HG02870 (cell line): Measurements from ENCODE around the gene TMEM266.

Experiments used
- ATAC-seq: cut with Tn5 transposase; IDR thresholded peaks from one replicate; pipeline ENCODE4 v1.9.1; 2021; ENCODE audit warnings: mild to moderate bottlenecking, moderate library complexity; ENCODE audit not compliant: unreplicated experiment

The TMEM266 gene

DNA sequence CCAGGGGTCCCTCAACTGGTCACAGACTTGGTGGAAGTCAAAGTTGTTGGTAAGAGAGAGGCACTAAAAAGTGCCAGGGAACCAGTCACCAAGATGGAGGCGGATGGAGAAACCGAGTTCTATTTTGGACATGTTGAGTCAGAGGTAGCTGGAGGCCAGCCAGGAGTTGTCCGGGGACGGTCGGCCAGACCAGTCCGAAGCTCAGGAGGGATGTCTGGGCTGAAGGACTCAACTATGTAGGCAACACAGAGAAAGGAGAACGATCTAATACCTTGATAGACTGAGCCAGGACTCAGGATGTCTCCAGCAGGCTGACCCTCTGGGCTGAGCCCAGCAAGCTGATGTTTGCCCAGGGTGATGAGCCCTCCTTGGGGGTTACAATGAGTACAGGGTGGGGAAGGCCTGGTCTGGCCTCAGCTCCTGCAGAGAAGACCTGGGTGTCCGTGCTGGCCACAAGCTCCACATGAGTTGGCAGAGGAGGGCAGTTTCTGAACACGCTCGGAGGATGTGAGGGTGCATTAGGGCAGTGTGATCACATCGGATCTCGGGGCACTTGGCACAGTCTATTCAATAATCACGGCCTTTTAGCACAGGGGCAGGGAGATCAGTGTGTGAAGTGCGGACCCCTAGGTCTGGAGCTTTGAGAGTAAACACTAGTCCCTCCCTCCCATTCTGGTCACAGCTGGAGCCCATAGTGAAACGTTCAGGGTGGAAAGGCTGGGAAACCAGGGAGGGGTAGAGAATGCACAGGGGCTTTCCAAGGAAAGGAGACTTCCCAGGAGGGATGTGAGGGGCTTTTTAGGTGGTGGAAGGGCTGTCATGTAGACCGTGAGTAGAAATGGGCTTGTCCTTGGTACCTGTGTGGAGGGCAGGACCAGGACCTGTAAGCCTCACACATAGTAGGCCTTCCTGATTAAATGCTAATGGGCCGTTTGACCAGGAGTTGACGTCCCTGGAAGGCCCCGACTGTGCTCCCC is 139.6 kb downstream of the TMEM266 start:
- ATAC-seq: no peak

- ATAC-seq: no peak
Measured at GRCh38 chr15:76200083-76200465, 140.3 kb downstream of the TMEM266 start.

- no peak for ATAC-seq
Measured at GRCh38 chr15:76200641-76201105, 140.9 kb downstream of the TMEM266 start.

DNA sequence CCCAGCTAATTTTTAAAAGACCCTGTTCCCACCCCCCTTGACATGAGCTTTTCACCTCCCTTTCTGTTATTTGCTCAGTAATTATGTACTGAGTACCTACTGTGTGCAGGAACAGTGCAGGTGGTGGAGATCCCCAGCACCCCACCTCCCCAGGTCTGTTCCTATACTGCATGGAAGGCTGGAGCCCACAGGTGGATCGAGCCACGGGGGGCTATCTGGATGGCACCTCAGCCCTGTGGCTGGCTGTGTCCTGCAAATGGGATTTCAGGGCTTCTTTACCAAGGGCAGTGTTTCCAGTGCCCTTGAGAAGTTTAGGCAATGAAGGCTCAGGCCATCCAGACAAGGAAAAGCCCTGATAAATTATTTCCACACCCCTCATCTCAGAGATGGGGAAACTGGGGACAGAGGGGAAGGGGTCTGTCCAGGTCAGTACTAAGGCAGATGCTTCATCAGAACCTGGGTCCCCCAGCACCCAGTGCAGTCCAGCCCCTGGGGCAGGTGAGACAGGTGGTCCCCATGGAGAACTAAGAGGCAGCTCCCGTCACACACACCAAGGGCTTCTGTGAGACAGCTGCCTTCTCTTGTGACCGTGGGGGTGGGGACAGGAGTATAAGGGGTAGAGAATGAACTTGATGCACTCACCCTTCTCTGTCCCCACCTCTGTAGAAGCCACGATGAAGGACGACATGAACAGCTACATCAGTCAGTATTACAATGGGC is 141.9 kb downstream of the TMEM266 start:
- ATAC-seq: no peak

- no peak for ATAC-seq
Measured at GRCh38 chr15:76203346-76204108, 143.7 kb downstream of the TMEM266 start.

DNA sequence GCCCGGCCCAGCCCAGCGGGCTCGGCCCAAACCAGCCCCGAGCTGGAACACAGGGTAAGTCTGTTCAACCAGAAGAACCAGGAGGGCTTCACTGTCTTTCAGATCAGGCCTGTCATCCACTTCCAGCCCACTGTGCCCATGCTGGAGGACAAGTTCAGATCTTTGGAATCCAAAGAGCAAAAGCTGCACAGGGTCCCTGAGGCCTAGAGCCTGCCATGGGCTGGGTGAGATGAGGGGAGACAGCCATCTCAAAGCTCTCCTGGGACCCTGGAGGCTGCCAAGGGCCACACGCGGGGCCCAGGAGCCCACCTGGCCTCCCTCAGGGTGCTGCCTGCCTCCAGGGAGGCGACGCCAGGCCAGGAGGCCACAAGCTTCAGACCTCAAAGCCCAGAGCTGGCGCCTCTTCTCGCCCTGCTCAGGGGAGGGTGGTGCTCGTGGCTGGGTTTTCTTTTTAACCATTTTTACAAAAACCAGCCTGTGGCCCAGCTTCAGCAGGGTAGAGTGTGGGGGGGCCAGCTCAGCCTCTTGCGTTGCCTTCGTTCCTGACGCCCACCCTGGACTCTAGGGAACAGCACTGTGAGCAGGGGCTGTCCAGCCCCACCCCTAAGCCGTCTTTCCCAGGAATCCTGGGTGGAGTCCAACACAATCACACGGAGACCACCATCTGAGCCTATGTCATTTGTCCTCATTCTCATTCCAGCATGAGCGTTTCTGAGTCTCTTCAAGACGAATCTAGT is 144.5 kb downstream of the TMEM266 start:
- ATAC-seq: no peak

GRCh38 chr15:76204916-76205460 is 145.2 kb downstream of the TMEM266 start:
- ATAC-seq: no peak

GRCh38 chr15:76206325-76206976 is 146.7 kb downstream of the TMEM266 start:
- no peak for ATAC-seq

- no peak for ATAC-seq
Measured at GRCh38 chr15:76208084-76208785, 148.4 kb downstream of the TMEM266 start.

GRCh38 chr15:76208786-76209424 is 149.1 kb downstream of the TMEM266 start:
- ATAC-seq: no peak

GRCh38 chr15:76209523-76209922 is 149.7 kb downstream of the TMEM266 start:
- no peak for ATAC-seq

- ATAC-seq: no peak
Measured at GRCh38 chr15:76209942-76210341, 150.2 kb downstream of the TMEM266 start.

DNA sequence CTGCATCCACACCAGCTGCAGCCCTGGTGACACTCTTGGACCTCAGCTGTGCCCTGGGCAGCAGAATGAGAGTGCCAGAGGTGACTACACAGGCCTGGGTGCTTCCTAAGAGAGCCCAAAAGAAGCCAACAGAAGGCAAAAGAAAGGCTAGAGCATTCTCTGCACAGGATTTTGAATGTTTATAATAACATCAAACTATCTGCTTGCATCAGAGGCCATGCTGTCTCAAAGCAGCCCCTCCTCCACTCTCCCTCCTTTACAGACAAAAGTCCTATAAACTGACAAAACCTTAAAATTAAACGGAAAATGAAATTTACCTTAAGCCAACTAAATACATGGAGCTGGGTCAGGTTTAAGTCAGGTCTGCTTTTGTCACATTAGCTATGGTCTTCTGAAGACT is 155.8 kb downstream of the TMEM266 start:
- ATAC-seq: no peak

DNA sequence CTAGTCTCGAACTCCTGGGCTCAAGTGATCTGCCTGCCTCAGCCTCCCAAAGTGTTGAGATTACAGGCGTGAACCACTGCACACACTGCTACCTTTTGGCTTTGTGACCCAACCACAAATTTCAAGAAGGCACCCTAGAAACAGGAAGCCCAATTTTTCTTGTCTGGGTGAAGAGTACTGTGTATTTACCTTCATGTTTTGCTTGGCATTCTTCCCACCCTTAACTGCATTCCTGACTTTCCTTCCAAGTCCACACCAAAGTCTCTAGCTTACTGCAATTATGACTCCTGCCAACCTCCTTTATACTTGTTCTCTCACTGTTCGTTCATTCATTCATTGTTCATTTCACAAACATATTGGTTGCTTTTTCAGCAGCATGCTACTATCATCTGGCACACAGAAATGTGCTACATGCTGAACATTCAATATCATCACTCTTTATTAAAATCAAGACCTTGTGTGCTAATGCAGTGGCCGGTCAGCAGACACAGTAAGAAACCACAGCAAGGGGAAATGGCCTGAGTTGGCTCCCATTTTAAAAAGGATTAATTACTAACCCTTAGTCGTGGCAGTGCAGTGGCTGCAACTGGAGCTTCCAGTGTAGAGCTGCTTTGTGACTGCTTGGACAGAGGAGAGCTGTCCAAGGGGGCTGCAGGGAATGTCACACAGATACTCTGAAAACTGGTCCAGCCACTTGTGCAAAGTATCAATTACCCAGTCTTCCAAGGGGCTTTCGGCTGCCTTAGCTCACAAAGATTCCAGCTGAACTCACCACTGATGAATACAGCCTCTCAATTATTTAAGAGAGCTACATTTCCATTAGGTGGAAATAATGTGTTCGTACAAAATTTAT is 157.5 kb downstream of the TMEM266 start:
- ATAC-seq: no peak

DNA sequence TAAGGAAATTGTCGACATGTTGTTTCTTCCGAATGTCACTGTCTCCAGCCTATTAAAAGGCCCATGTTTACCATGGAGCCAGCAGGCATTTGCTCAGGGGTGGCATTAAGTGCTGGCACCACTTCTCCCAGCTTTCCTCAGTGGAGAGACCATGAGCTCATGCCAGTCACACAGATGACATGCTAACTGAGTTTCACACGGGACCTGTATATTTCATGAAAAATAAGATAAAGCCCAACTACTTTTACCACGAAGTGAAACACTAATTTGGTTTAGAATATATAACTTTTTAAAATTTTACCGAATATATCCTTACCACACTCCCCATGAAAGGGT is 158.1 kb downstream of the TMEM266 start:
- no peak for ATAC-seq

DNA sequence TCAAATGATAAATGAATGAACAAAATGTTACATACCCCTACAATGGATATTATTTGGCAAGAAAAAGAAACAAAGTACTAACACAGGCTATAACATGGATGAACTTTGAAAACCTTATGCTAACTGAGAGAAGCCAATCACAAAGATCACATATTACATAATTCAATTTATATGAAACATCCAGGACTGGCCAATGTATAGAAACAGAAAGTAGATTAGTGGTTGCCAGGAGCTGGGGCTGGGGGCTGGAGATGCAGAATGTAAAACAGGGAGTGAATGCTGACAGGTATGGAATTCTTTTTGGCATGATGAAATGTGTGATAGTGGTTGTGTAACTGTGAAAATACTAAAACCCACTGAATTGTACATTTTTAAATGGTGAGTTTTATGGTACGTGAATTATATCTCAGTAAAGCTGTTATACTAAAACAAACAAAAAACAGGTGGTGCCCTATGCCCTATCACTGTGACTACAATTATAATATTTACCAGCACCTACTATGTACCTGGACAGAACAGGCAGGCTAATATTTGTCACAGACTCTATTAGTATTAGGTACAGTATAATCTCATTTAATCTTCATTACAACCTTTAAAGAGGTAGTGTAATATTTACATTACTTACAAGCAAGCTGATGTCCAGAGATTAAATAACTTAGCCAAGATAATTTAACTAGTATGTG is 161.4 kb downstream of the TMEM266 start:
- ATAC-seq: no peak

GRCh38 chr15:76222159-76222558 is 162.4 kb downstream of the TMEM266 start:
- no peak for ATAC-seq
